Body of pancreas (tissue), 4 donors: ENCODE data around the gene SBNO1. TPM values are rescaled to one million over a fixed set of nuclear protein-coding genes. Genes with fewer than 3 reads are reported as not detected.

Experiments
- ATAC-seq: fragments of 150-250 bp; one replicate; pipeline ENCODE4 v1.9.1; 2016
- DNase-seq, 4 donors: peaks; one replicate each; pipeline ENCODE4 v3.0.0-alpha.2; 2019
- H3K27ac ChIP-seq, 4 donors: fragments of 200-600 bp; sonication (generic); 1 replicate in 3 of 4; 2 replicates in 1 of 4; pipeline versions ENCODE4 v1.5.1 to v1.6.1; 2016 to 2019; ENCODE audit warnings: mild to moderate bottlenecking in 1 of 4, mixed read lengths in 1 of 4, moderate library complexity in 1 of 4
- H3K27me3 ChIP-seq, 2 donors: fragments of 200-600 bp; sonication (generic); one replicate each; pipeline ENCODE4 v1.6.0; 2016; ENCODE audit warnings: mild to moderate bottlenecking in 1 of 2
- H3K36me3 ChIP-seq, 2 donors: fragments of 200-600 bp; sonication (generic); replicated peaks in 1 of 2; 2 replicates each; pipeline ENCODE4 v1.5.1; 2016; ENCODE audit warnings: low read depth in 2 of 2; ENCODE audit not compliant: insufficient read depth in 1 of 2
- H3K4me1 ChIP-seq: fragments of 200-600 bp; sonication (generic); one replicate; pipeline ENCODE4 v1.6.0; 2016
- H3K4me3 ChIP-seq, 2 donors: fragments of 200-600 bp; sonication (generic); 1 replicate in 1 of 2; 2 replicates in 1 of 2; pipeline ENCODE4 v1.5.1; 2016 to 2019
- H3K9me3 ChIP-seq, 3 donors: fragments of 200-600 bp; sonication (generic); 1 replicate in 2 of 3; 2 replicates in 1 of 3; pipeline ENCODE4 v1.5.1; 2016
- CTCF ChIP-seq, 7 experiments: fragments of 450-650 bp in 4 of 7; fragments of 200-600 bp in 3 of 7; sonication (generic) in 3 of 7; IDR thresholded peaks; one replicate each; pipeline ENCODE4 v1.5.1; 2016 to 2019; ENCODE audit warnings: antibody characterized with exemption in 7 of 7
- POLR2A ChIP-seq, 3 donors: fragments of 450-650 bp; IDR thresholded peaks; one replicate each; pipeline ENCODE4 v1.6.1; 2016; ENCODE audit warnings: antibody characterized with exemption in 3 of 3, mild to moderate bottlenecking in 2 of 3
- WGBS, 2 donors: methylation state at CpG; one replicate each; pipeline ENCODE4 v1.1.5; 2017; 5-methylcytosine and 5-hydroxymethylcytosine counted together
- intact Hi-C: fragments of 100-400 bp; cut with DNase I; formaldehyde crosslinking; loops from one replicate; pipeline ENCODE4 v1.15.1; 2023
- total RNA-seq, 2 donors: library from RNA; depleted of rRNA; stranded (reverse); fragments of >200 nt; gene quantifications; one replicate each; pipeline ENCODE4 v1.1.0, GENCODE V29; 2016

Gene SBNO1
- total RNA-seq, 2 donors from 2014 or later = 11.4 to 11.9 TPM

DNA sequence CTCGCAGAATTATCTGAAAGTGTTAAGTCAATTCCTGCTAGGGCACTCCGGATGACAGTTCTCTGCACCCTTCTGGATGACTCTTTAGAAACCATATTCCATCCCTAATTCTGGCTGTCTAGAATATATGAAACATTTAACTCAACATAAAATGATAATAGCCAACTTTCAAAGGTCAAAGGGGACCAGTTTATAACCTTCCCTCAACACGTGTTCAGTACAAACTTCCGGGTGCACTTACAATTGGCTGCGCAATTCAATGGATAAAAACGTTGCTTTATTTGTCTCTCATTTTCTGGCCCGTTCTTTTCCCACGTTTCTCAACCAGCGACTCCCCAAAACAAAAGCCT lies 1.3 kb downstream of the SBNO1 start:
- WGBS, 2 donors = 1 to 2% methylated on average over 9 of the region's 9 CpGs
- Histone ChIP-seq H3K27me3 (no peaks in the 10 kb centered on the region), H3K4me1 (peaks cover 19% of the 10 kb centered on the region), H3K27ac (peak overlapping the region in 2 of 4 donors; percentile 93 to 99), H3K36me3 (no peaks in the 10 kb centered on the region), H3K4me3 (peak overlapping the region in 1 of 2 donors; percentile 95), H3K9me3 (no peaks in the 10 kb centered on the region)
- intact Hi-C loops = no loop called here
- TF ChIP-seq POLR2A (IDR thresholded peaks at IDR 0.05) (no peak), CTCF (IDR thresholded peaks at IDR 0.05) (no peak)
- DNase-seq (peak in 1 of 4 donors; percentile 10), ATAC-seq (no peak)

- DNase-seq (no peak), ATAC-seq (no peak)
- Histone ChIP-seq H3K4me1 (peaks cover 13% of the 10 kb centered on the region), H3K27me3 (no peaks in the 10 kb centered on the region), H3K4me3 (no peak overlapping the region), H3K9me3 (no peaks in the 10 kb centered on the region), H3K36me3 (no peaks in the 10 kb centered on the region), H3K27ac (no peak overlapping the region)
- TF ChIP-seq CTCF (IDR thresholded peaks at IDR 0.05) (no peak), POLR2A (IDR thresholded peaks at IDR 0.05) (no peak)
- intact Hi-C loops = no loop called here
- 67 to 92% methylated on average over 1 of the region's 1 CpG for WGBS, 2 donors
Observed at GRCh38 chr12:123358035-123358434, 6.6 kb downstream of the SBNO1 start.

GRCh38 chr12:123356159-123356670 lies 8.4 kb downstream of the SBNO1 start:
- no peaks in the 10 kb centered on the region for H3K36me3 ChIP-seq
- H3K27me3 ChIP-seq = no peaks in the 10 kb centered on the region
- no peaks in the 10 kb centered on the region for H3K9me3 ChIP-seq
- intact Hi-C loops = no loop called here
- ATAC-seq = no peak
- no peak overlapping the region for H3K27ac ChIP-seq
- DNase-seq = no peak
- TF ChIP-seq POLR2A (IDR thresholded peaks at IDR 0.05) (no peak), CTCF (IDR thresholded peaks at IDR 0.05) (no peak)
- H3K4me3 ChIP-seq = no peak overlapping the region
- WGBS, 2 donors = 70 to 75% methylated on average over 7 of the region's 7 CpGs
- H3K4me1 ChIP-seq = peaks cover 5% of the 10 kb centered on the region

GRCh38 chr12:123354600-123354999 lies 10.0 kb downstream of the SBNO1 start:
- Histone ChIP-seq H3K4me3 (no peak overlapping the region), H3K9me3 (no peaks in the 10 kb centered on the region), H3K36me3 (peaks cover 0 to 1% of the 10 kb centered on the region in 2 donors), H3K27ac (no peak overlapping the region), H3K4me1 (peaks cover 5% of the 10 kb centered on the region), H3K27me3 (no peaks in the 10 kb centered on the region)
- intact Hi-C loops = no loop called here
- TF ChIP-seq POLR2A (IDR thresholded peaks at IDR 0.05) (no peak), CTCF (IDR thresholded peaks at IDR 0.05) (no peak)
- no peak for DNase-seq
- WGBS, 2 donors = 90 to 95% methylated on average over 2 of the region's 2 CpGs
- ATAC-seq = no peak

- 95 to 97% methylated on average over 2 of the region's 2 CpGs for WGBS, 2 donors
- ATAC-seq (no peak), DNase-seq (no peak)
- Histone ChIP-seq H3K4me1 (no peaks in the 10 kb centered on the region), H3K27ac (no peak overlapping the region), H3K4me3 (no peak overlapping the region), H3K36me3 (peaks cover 0 to 7% of the 10 kb centered on the region in 2 donors), H3K9me3 (no peaks in the 10 kb centered on the region), H3K27me3 (no peaks in the 10 kb centered on the region)
- intact Hi-C loops = no loop called here
- TF ChIP-seq CTCF (IDR thresholded peaks at IDR 0.05) (no peak), POLR2A (IDR thresholded peaks at IDR 0.05) (no peak)
Observed at GRCh38 chr12:123351349-123351748, 13.3 kb downstream of the SBNO1 start.
